Gastrocnemius medialis (tissue), 4 donors: ENCODE results near the gene SETD4. TPM values are rescaled to one million over a fixed set of nuclear protein-coding genes. Genes with fewer than 3 reads are reported as not detected.

Experiments
- ATAC-seq, 2 donors: fragments of 150-250 bp; one replicate each; pipeline ENCODE4 v1.9.1; 2016
- DNase-seq, 2 donors: peaks; one replicate each; pipeline ENCODE4 v3.0.0-alpha.2; 2019
- H3K27ac ChIP-seq, 4 donors: fragments of 200-600 bp; sonication (generic); 1 replicate in 1 of 4; 2 replicates in 3 of 4; pipeline ENCODE4 v1.5.1; 2016 to 2018; ENCODE audit warnings: mild to moderate bottlenecking in 2 of 4, moderate library complexity in 1 of 4
- H3K27me3 ChIP-seq, 3 donors: fragments of 200-600 bp; sonication (generic) in 2 of 3; 1 replicate in 1 of 3; 2 replicates in 2 of 3; pipeline versions ENCODE4 v1.5.1 to v1.6.0; 2016 to 2019; ENCODE audit warnings: mild to moderate bottlenecking in 1 of 3, moderate library complexity in 1 of 3
- H3K36me3 ChIP-seq, 2 donors: fragments of 200-600 bp; sonication (generic) in 1 of 2; one replicate each; pipeline ENCODE4 v1.5.1; 2017 to 2018
- H3K4me1 ChIP-seq, 2 donors: fragments of 200-600 bp; sonication (generic) in 1 of 2; one replicate each; pipeline ENCODE4 v1.5.1; 2016 to 2017; ENCODE audit warnings: mild to moderate bottlenecking in 2 of 2
- H3K4me3 ChIP-seq, 4 donors: fragments of 200-600 bp; sonication (generic) in 3 of 4; 1 replicate in 1 of 4; 2 replicates in 3 of 4; pipeline ENCODE4 v1.5.1; 2016 to 2019; ENCODE audit warnings: mild to moderate bottlenecking in 2 of 4
- H3K9me3 ChIP-seq, 3 donors: fragments of 200-600 bp; sonication (generic) in 2 of 3; 1 replicate in 1 of 3; 2 replicates in 2 of 3; pipeline ENCODE4 v1.5.1; 2016 to 2019
- POLR2A ChIP-seq, 2 donors: fragments of 450-650 bp; IDR thresholded peaks; one replicate each; pipeline ENCODE4 v1.6.1; 2017; ENCODE audit warnings: antibody characterized with exemption in 2 of 2, mild to moderate bottlenecking in 2 of 2, moderate library complexity in 2 of 2
- in situ Hi-C, 4 donors: fragments of 200-750 bp; cut with MboI; loops; one replicate each; pipeline versions ENCODE4 v1.15.0 to v1.8.0; 2017; ENCODE audit warnings: low sequenced_read_pairs in 4 of 4
- intact Hi-C: fragments of 100-400 bp; cut with DNase I; formaldehyde crosslinking; loops from one replicate; pipeline ENCODE4 v1.15.1; 2023; ENCODE audit warnings: low total_unique reads
- total RNA-seq, 4 donors: library from RNA; depleted of rRNA; stranded (reverse); fragments of >200 nt; gene quantifications; one replicate each; pipeline versions ENCODE4 v1.1.0 to v1.2.3, GENCODE V29; 2016
- TF ChIP-seq, protein P1 (sequence below), 5 experiments: fragments of 450-650 bp in 3 of 5; fragments of 200-600 bp in 2 of 5; sonication (generic) in 2 of 5; IDR thresholded peaks in 4 of 5; conservative IDR thresholded peaks in 1 of 5; 1 replicate in 4 of 5; 2 replicates in 1 of 5; pipeline ENCODE4 v1.5.1; 2016 to 2019; ENCODE audit warnings: antibody characterized with exemption in 5 of 5, mild to moderate bottlenecking in 3 of 5, moderate library complexity in 3 of 5

The SETD4 gene
- total RNA-seq, 4 donors from 2014 or later = 5.9 to 21.7 (median 16.7) TPM

- in situ Hi-C loops = no loop called here
- intact Hi-C loops = loop anchor here (10.0 kb wide), 1 partner anchor 1449 kb away; the partner anchor contains the start of gene RCAN1
- Histone ChIP-seq H3K9me3 (peaks cover 0 to 4% (median 0%) of the 10 kb centered on the region in 3 donors), H3K27ac (no peak overlapping the region), H3K27me3 (no peaks in the 10 kb centered on the region), H3K36me3 (no peaks in the 10 kb centered on the region), H3K4me3 (no peak overlapping the region), H3K4me1 (peaks cover 7 to 11% of the 10 kb centered on the region in 2 donors)
- no peak for TF ChIP-seq POLR2A (IDR thresholded peaks at IDR 0.05)
- TF ChIP-seq, protein P1, sequence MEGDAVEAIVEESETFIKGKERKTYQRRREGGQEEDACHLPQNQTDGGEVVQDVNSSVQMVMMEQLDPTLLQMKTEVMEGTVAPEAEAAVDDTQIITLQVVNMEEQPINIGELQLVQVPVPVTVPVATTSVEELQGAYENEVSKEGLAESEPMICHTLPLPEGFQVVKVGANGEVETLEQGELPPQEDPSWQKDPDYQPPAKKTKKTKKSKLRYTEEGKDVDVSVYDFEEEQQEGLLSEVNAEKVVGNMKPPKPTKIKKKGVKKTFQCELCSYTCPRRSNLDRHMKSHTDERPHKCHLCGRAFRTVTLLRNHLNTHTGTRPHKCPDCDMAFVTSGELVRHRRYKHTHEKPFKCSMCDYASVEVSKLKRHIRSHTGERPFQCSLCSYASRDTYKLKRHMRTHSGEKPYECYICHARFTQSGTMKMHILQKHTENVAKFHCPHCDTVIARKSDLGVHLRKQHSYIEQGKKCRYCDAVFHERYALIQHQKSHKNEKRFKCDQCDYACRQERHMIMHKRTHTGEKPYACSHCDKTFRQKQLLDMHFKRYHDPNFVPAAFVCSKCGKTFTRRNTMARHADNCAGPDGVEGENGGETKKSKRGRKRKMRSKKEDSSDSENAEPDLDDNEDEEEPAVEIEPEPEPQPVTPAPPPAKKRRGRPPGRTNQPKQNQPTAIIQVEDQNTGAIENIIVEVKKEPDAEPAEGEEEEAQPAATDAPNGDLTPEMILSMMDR (IDR thresholded peaks at IDR 0.05 in 4 of 5, conservative IDR thresholded peaks at IDR 0.05 in 1 of 5) = no peak
- ATAC-seq (no peak), DNase-seq (no peak)
Measured at GRCh38 chr21:36064085-36064460, 3.7 kb upstream of the SETD4 start.

DNA sequence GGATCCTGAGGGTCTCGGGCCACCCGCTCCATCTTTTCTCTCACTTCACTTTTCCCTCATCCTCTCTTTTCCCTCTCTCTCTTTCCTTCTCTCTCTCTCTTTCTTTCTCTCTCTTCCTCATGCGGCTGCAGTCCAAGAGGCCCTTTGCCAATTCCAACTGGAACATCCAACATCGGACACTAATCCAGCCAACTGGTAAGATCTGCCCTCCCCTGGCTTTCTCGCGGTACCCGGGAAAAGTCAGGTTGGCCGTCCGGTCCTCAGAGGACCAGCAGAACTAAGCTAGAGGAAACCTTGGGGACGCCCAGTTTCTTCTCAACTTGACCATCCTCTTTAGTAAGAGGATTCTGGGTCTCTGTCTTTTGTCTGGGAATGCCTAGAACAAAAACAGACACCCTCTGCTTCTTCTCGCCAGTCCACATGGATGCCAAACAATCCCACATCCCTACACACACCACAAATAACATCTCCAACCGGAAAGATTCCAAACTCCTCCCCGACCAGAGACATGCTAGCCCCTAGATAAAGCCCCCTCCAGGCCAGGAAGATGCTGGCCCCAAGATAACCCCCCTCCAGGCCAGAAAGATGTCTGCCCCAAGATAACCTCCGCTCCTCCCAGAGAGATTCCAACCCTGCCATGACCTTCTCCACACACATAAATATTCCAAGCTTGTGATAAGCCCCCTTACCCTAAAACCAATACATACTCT lies 3.2 kb upstream of the SETD4 start:
- no peak for ATAC-seq
- no peak for DNase-seq
- intact Hi-C loops (loop anchor here (10.0 kb wide), 1 partner anchor 1449 kb away; the partner anchor contains the start of gene RCAN1), in situ Hi-C loops (no loop called here)
- H3K9me3 ChIP-seq = no peaks in the 10 kb centered on the region
- H3K27ac ChIP-seq = no peak overlapping the region
- H3K36me3 ChIP-seq = peaks cover 0 to under 1% of the 10 kb centered on the region in 2 donors
- no peak overlapping the region for H3K4me3 ChIP-seq
- H3K4me1 ChIP-seq = peaks cover 10 to 15% of the 10 kb centered on the region in 2 donors
- H3K27me3 ChIP-seq = no peaks in the 10 kb centered on the region
- no peak for TF ChIP-seq POLR2A (IDR thresholded peaks at IDR 0.05)
- TF ChIP-seq, protein P1 (IDR thresholded peaks at IDR 0.05 in 4 of 5, conservative IDR thresholded peaks at IDR 0.05 in 1 of 5) = no peak

DNA sequence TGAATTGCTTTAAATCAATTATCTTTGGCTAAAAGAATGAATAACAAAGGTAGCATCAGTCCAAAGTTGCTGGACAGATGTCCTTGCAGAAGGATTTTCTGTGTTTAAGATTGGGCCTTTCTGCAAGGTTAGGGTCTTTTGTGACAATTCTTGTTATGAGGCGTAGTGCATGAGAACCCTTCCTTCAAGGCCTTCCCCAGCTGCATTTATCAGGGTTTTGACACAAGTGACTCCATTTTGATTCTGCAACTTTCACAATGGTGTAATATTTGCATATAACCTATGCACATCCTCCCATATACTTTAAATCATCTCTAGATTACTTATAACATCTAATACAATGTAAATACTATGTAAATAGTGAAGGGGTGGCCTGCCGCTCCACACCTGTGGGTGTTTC lies 1.1 kb upstream of the SETD4 start:
- TF ChIP-seq, protein P1 (IDR thresholded peaks at IDR 0.05 in 4 of 5, conservative IDR thresholded peaks at IDR 0.05 in 1 of 5) = no peak
- TF ChIP-seq POLR2A (IDR thresholded peaks at IDR 0.05) = no peak
- intact Hi-C loops (loop anchor here (10.0 kb wide), 1 partner anchor 1447 kb away; the partner anchor contains the start of gene RCAN1), in situ Hi-C loops (no loop called here)
- H3K4me1 ChIP-seq = peaks cover 12 to 15% of the 10 kb centered on the region in 2 donors
- peaks cover 0 to 19% of the 10 kb centered on the region in 2 donors for H3K36me3 ChIP-seq
- no peak overlapping the region for H3K4me3 ChIP-seq
- H3K27me3 ChIP-seq = no peaks in the 10 kb centered on the region
- H3K9me3 ChIP-seq = no peaks in the 10 kb centered on the region
- no peak for ATAC-seq
- DNase-seq = no peak
- H3K27ac ChIP-seq = no peak overlapping the region

GRCh38 chr21:36059823-36060158 lies 535 bp downstream of the SETD4 start:
- DNase-seq (peak; percentile 6 to 40), ATAC-seq (peak; percentile 26 to 39)
- in situ Hi-C loops = no loop called here
- Histone ChIP-seq H3K4me3 (peak overlapping the region; percentile 74 to 95 (median 86)), H3K27me3 (no peaks in the 10 kb centered on the region), H3K27ac (peak overlapping the region; percentile 89 to 95 (median 94)), H3K36me3 (peaks cover 0 to 25% of the 10 kb centered on the region in 2 donors), H3K9me3 (no peaks in the 10 kb centered on the region), H3K4me1 (peaks cover 22 to 26% of the 10 kb centered on the region in 2 donors)
- TF ChIP-seq, protein P1 (IDR thresholded peaks at IDR 0.05 in 4 of 5, conservative IDR thresholded peaks at IDR 0.05 in 1 of 5) = no peak
- no peak for TF ChIP-seq POLR2A (IDR thresholded peaks at IDR 0.05)
- intact Hi-C loops = loop anchor here (1.0 to 10.0 kb wide), 2 partner anchors 143 to 1445 kb away; partner anchors contain the start of gene RCAN1
